HepG2 (cell line): ENCODE measurements around the gene TPGS1.

Source experiments
- CREB1 ChIP-seq, 2 experiments: fragments of 450-650 bp in 1 of 2; IDR thresholded peaks; 2 replicates each; pipeline ENCODE4 v1.6.1; 2016 to 2017; ENCODE audit warnings: control low read depth in 1 of 2, mild to moderate bottlenecking in 1 of 2, missing compliant biosample characterization in 1 of 2, missing genetic modification characterization in 1 of 2
- CTCF ChIP-seq: sonication (generic); formaldehyde crosslinking; IDR thresholded peaks from 2 replicates; pipeline ENCODE4 v1.5.0; 2020; ENCODE audit warnings: mild to moderate bottlenecking, missing genetic modification reagents, moderate library complexity
- MAZ ChIP-seq, 2 experiments: sonication (generic) in 1 of 2; formaldehyde crosslinking in 1 of 2; IDR thresholded peaks; 2 replicates each; pipeline versions ENCODE4 v1.5.0 to v1.6.1; 2012 to 2020; ENCODE audit warnings: low read depth in 2 of 2, mild to moderate bottlenecking in 2 of 2, borderline replicate concordance in 1 of 2, improper control_type of control experiment in 1 of 2, low read length in 1 of 2, missing genetic modification reagents in 1 of 2, moderate library complexity in 1 of 2
- PCBP2 ChIP-seq: fragments of 200-400 bp; formaldehyde crosslinking; optimal IDR thresholded peaks from 2 replicates; pipeline ENCODE3; 2018; ENCODE audit warnings: low read length, low read depth; ENCODE audit not compliant: poor library complexity, severe bottlenecking
- TAF1 ChIP-seq: sonication (generic); formaldehyde crosslinking; IDR thresholded peaks from 2 replicates; pipeline ENCODE4 v1.4.0; 2020; ENCODE audit warnings: missing genetic modification reagents
- YY1 ChIP-seq: IDR thresholded peaks from 2 replicates; pipeline ENCODE4 v1.6.1; 2011; ENCODE audit warnings: low read length, low read depth, moderate library complexity, mild to moderate bottlenecking; ENCODE audit not compliant: insufficient read depth, insufficient replicate concordance
- ZNF670 ChIP-seq: sonication (generic); formaldehyde crosslinking; IDR thresholded peaks from 2 replicates; pipeline ENCODE4 v1.8.0; 2022; ENCODE audit warnings: mild to moderate bottlenecking, missing genetic modification reagents, borderline replicate concordance

- TF ChIP-seq ZNF670 (CRISPR knock-in tag): no peak
- no peak for TF ChIP-seq PCBP2
- peak; percentile 86 for TF ChIP-seq MAZ (IDR thresholded peaks at IDR 0.05; ENCODE audit: borderline replicate concordance, low read depth, low read length)
- peak; percentile 89 for TF ChIP-seq MAZ (CRISPR knock-in tag; IDR thresholded peaks at IDR 0.05; ENCODE audit: low read depth)
- no peak; the same call in 1 of the 2 replicates for TF ChIP-seq CTCF
- TF ChIP-seq YY1: peak; percentile 90
- peak; percentile 69 for TF ChIP-seq TAF1 (CRISPR knock-in tag)
- peak; percentile 19; the same call in 1 of the 2 replicates for TF ChIP-seq CREB1 (IDR thresholded peaks at IDR 0.05)
- no peak for TF ChIP-seq CREB1 (CRISPR knock-in tag; IDR thresholded peaks at IDR 0.05)
These were observed 18.5 kb upstream of the TPGS1 start for GRCh38 chr19:488505-489417.
